Measurements from ENCODE around the gene TCF21. TPM values are rescaled to one million over a fixed set of nuclear protein-coding genes. Genes with fewer than 3 reads are reported as not detected.
"Not testable (repeated sequence)": the region's sequence is repeated elsewhere in the genome, so short reads cannot be mapped to it uniquely, and the experiment has no call there.

TCF21 gene
- polyA plus RNA-seq (ENCODE audit: insufficient read length) = 202 TPM
- long read RNA-seq, donor 1, full-length matches to known transcripts = 188 of 188 reads
- long read RNA-seq, donor 1, partial matches to known transcripts = 0 of 188 reads
- long read RNA-seq, donor 1, other reads (novel, unspliced or antisense) = 0 of 188 reads
- long read RNA-seq, donor 2, full-length matches to known transcripts = 126 of 126 reads
- long read RNA-seq, donor 2, partial matches to known transcripts = 0 of 126 reads
- long read RNA-seq, donor 2, other reads (novel, unspliced or antisense) = 0 of 126 reads
- long read RNA-seq, donor 3, full-length matches to known transcripts = 95 of 95 reads
- long read RNA-seq, donor 3, partial matches to known transcripts = 0 of 95 reads
- long read RNA-seq, donor 3, other reads (novel, unspliced or antisense) = 0 of 95 reads
- long read RNA-seq, donor 4, full-length matches to known transcripts = 12 of 12 reads
- long read RNA-seq, donor 4, partial matches to known transcripts = 0 of 12 reads
- long read RNA-seq, donor 4, other reads (novel, unspliced or antisense) = 0 of 12 reads
- long read RNA-seq, donor 5, full-length matches to known transcripts = 144 of 144 reads
- long read RNA-seq, donor 5, partial matches to known transcripts = 0 of 144 reads
- long read RNA-seq, donor 5, other reads (novel, unspliced or antisense) = 0 of 144 reads
- long read RNA-seq, donor 6, full-length matches to known transcripts = 143 of 143 reads
- long read RNA-seq, donor 6, partial matches to known transcripts = 0 of 143 reads
- long read RNA-seq, donor 6, other reads (novel, unspliced or antisense) = 0 of 143 reads
- long read RNA-seq, donor 7, full-length matches to known transcripts = 220 of 220 reads
- long read RNA-seq, donor 7, partial matches to known transcripts = 0 of 220 reads
- long read RNA-seq, donor 7, other reads (novel, unspliced or antisense) = 0 of 220 reads
- long read RNA-seq, donor 8, full-length matches to known transcripts = 44 of 60 reads
- long read RNA-seq, donor 8, partial matches to known transcripts = 16 of 60 reads
- long read RNA-seq, donor 8, other reads (novel, unspliced or antisense) = 0 of 60 reads

DNA sequence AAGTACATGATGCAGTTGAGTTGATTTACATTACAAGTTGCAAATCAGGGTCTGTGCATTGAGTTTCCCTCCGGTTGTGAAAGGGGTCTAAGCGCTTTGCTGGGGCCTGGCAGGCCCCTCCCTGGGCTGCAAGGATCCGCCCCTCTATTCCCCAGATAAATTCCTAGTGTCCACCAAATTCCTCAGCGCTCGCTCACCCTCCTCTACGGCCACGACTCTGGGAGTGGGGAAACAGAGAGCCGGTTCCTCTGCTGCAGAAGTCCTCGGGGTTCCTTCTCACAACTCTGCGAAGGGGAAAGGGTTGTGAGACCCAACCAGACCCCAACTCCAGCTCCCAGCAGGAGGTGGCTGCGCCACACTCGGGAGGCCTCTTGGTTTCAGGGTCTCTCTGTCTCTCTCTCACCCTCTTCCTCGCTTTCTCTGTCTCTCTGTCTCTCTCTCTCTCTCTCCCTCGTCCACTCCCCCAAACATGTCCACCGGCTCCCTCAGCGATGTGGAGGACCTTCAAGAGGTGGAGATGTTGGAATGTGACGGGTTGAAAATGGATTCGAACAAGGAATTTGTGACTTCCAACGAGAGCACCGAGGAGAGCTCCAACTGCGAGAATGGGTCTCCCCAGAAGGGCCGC, at the start of gene TCF21:
Gene TCF21, plus strand, starts transcription at position 185 of the 628 bp plus-strand sequence. Its CDS starts 285 bp downstream, at position 470.
- DNase-seq = peak; percentile 86

DNA sequence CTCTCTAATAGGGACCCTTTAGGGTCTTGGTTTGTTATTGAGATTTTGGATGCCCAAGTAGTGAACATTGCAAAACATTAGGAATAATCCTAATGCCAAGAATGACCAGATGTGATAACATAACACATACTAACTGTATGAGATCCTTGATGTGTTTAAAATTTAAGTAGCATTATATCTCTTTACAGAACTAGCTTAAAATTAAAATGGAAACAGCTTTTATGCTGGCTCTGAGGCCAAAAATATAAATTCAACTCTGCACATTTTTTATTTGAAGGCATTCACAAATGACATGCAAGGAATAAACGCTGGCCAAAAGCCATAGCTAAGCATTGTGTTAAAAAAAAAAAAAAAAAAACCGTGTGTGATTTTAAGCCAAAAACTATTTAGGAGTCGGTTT, 47.7 kb upstream of the TCF21 start:
- no peak for DNase-seq

DNA sequence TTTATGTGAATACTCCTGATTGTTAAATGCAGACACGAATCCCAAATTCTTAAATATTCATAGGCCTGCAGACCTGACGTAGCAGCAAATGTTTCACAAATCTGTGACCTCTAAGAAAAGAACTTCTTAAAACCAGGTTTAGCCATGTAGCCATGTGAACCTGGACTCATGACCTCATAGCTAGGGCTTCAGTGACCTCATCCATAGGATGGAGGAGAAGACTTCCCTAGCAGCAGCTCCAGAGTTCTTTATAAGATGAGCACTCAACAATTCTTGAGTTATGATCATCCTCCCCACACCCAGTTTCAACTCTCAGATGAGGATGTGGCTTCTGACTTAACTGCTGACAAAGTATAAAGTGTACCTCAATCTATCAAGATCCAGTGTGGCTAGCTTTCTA, 45.8 kb upstream of the TCF21 start:
- DNase-seq = no peak

DNA sequence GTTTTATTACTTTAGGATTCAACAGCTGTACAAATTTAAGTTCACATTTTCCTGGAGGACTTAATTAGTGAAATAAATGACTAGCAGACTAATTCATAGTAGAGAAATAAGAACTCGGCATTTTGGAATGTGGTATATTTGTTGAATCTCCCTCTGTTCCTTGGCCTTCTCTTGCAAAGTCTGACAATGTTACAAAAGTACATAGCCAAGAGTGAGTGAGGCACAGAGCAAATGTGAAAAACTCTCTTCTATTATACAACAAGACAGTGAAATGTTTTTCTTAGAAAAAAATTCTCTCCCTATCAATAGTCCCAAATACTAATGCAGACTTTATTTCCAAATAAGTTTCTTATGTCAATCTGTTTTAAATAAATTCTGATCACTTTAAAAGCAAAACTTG, 44.2 kb upstream of the TCF21 start:
- DNase-seq = no peak

DNA sequence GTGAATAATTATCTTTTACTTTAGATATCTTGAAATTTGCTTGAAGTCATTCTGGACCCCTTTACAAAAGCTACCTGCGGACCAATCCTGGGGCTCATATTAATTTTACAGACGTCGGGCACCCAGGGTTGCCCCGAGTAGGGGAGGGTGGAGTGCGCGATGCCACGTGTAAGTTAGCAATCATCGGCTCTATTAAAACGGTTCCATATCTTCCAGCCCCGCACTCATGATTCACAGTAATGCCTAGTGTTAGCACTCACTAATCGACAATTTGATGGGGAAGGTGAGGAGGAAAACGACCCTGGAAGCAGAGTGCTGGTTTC, 34.9 kb upstream of the TCF21 start:
- no peak for DNase-seq

DNA sequence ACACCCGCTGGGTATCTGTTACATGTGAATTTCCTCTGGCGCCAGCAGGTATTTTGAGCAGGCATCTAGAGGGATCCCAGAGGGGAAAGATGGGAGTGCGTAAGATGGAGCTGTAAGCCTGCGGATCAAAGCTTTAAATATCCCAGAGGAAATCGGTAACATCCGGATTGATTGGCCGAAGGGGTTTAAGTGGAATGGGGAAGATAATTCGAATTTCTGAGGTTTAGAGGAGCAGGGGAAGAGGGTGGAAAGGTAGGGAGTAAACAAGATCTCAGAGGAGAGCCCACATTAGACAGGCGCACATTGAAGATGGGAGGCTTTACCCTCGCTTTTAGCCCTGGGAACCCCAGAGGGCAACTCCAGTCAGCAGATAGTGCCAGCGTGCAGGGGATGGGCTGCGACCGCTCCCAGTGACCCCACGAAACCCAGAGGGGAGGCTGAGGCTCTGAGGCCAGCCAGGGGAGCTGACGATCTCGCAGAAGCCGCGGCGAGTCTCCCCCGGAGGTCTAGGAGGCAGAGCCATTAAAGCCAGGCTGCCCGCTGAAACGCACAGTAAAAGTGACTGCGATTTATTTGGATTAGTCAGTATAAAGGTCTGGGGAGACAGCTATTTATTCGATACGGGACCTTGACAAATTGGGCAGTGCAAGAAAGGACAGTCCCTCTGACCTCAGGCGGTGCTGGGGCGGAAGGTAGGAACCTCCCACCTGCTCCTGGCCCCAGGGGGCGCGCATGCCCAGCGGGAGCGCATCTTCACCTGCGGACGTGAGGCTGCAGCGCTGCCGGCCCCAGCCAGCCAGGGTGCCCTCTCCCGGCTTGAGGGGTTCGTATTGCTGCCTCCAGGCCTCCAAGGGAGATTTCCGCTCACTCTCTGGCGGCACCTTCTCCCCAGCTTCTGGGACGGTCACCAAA, 34.3 kb upstream of the TCF21 start:
- no peak for DNase-seq

DNA sequence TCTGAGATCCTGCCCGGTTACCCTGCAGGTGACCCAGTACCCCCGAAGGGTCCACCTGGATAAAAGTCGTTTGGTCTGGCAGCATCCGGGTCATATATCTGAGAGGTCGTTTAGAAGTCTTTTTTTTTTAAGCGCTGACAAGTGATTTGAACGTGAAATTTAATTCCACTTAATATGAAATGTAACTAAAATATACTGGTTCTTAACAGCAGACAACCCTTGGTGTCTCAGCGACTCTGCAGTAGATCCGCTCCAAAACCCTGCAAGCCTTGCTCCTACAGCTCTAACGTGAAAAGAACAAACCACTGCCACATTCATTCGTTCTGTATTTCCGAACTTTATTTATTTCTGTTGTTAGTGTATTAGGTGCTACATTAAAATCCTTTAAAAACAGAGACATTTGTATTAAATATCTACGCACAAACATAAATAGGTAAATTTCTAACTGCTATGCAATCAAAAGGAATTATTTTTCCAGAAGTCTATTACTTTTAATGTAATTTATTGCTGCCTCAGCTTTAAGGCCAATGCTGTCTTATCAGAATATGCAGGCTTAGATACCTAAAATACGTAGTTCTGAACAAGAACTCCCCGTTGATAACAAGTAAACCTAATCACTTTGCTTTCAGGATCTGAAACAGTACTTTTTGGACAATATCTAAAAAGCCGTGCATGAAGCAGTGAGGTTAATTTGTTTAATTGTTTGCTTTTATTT, 33.5 kb upstream of the TCF21 start:
- no peak for DNase-seq

DNA sequence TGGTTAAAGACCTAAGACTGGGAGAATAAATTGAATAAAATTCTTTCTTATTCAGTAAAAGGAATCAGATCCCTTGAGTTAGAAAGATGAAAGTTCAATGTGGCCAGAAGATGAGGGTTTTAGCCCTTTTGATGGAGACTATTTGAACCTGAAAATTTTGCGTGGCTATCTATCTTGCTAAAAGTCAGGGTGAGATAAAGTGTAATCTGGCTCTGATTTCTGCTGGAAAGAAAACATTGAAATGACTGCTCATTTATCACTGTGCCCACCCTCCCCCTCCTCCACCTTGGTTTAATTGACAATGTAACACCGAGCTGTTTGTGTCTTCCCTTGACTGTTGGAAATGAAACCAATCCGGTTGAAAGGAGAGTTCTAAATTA, 32.9 kb upstream of the TCF21 start:
- no peak for DNase-seq

DNA sequence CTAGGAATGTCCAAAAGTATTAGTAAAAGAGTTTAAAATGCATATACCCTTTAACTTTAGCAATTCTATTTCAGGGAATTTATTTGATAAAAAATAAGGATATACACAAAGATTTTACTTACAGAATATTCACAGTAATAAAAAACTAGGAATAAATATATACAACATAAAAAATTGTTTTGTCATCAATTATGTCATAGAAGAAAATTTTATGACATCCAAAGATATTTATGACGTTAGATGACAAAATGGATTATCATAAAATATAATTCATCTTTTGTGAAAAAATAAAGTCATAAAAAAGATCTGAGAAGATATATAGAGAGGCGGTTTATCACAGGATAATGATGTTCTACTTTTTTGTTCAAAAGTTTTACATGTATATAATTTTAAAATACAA, 32.0 kb upstream of the TCF21 start:
- DNase-seq = no peak

DNA sequence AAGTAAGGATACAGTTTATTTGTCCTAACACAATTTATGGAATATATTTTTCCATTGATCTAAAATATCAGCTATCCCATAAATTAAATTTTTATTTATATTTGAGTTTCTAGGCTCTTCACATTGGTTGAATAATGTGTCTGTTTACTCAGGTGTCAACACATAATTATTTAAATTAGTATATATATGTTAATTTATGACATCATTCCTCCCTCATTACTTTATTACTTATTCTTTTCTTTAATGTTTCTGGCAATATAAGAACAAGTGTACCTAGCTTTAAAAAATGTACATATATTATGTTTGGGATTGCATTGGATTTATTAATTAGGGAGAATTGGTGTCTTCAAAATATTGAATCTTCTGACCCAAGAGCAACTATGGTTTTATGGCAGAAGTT, 31.2 kb upstream of the TCF21 start:
- no peak for DNase-seq

DNA sequence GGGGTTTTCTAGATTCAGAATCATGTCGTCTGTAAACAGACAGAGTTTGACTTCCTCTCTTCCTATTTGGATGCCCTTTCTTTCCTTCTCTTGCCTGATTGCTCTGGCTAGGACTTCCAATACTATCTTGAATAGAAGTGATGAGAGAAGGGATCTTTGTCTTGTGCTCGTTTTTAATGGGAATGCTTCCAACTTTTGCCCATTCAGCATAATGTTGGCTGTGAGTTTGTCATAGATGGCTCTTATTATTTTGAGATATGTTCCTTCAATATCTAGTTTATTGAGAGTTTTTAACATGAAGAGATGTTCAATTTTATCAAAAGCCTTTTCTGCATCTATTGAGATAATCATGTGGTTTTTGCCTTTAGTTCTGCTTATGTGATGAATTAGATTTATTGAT, 27.6 kb upstream of the TCF21 start:
- not testable (repeated sequence) for DNase-seq

DNA sequence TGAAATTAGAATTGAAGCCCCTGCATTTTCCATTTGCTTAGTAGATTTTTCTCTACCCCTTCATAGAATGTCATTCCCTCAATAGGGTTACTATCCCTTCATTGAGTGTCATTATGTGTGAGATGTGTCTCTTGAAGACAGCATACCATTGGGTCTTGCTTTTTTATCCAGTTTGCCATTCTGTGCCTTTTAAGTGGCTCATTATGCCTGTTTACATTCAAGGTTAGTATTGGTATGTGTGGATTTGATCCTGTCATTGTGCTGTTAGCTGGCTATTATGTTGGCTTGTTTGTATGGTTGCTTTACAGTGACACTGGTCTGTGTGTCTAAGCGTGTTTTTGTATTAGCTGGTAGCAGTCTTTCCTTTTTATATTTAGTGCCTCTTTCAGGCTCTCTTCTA, 25.7 kb upstream of the TCF21 start:
- DNase-seq = no peak

DNA sequence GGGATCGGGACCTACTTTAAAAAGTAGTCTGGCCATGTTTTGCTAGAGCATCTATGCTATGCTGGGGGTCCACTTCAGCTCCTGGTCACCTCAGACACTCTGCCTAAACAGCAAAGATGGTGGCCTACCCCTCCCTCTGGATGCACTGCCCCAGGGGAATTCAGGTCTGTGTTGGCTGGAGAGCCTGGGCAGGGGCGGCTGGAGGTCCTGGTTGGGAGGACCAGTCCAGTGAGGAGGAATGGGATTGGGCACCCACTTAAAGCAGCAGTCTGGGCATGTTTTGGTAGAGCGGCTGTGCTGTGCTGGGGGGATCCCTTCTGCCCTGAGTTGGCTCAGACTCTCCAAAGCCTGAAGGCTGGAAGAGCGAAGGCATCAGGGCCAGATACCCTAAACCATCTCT, 23.2 kb upstream of the TCF21 start:
- no peak for DNase-seq

DNA sequence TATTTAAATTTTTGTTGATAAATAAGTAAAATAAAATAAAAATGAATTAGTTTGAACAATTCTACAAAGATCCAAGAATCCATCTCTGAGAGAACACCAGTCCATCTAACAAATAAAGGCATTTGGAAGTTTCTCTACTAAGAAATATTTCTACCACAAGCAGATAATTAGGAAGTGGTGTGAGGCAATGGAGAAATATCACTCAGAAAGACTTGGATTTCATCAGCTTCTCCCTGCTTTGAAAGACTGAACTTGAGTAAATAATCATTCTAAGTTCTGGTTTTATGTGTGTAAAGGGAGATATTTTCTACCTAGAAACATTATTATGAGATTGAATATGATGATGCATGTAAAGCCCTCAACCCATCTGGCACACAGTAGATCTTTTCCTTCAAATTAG, 17.8 kb upstream of the TCF21 start:
- DNase-seq = no peak

DNA sequence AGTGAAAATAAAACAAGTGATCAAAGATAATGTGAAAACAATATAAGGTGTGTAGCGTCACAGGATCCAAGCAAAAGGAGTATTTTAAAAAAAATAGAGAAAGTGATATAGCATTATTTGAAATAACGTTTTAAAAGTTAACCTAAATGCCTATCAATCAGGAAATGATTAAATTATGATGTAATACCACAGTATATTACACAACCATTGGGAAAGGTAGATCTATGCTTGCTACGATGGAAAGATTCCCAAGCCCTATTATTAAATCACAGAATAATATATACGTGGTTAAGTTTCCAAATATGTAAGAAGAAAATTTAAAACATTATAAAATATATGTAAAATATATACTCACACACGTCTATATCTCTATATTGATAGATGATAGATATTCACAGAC, 15.4 kb upstream of the TCF21 start:
- no peak for DNase-seq

DNA sequence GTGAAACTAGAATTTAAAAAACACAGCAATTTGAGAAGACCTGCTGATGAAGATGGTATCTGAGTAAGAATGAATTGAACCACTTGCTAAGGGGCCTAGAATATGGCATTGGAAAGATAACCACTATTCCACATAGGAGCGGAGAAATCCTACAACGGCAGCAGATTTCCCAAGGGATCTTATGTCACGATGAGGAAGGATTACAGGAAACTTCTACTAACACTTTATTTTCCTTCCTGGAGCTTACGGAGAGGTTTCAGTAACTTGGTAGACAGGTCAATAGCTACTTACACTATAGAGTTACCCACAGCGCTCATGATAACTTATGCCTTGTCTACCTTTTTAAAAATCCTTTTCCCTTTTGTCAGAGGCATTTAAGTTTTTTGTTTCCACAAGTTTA, 11.8 kb upstream of the TCF21 start:
- DNase-seq = no peak

DNA sequence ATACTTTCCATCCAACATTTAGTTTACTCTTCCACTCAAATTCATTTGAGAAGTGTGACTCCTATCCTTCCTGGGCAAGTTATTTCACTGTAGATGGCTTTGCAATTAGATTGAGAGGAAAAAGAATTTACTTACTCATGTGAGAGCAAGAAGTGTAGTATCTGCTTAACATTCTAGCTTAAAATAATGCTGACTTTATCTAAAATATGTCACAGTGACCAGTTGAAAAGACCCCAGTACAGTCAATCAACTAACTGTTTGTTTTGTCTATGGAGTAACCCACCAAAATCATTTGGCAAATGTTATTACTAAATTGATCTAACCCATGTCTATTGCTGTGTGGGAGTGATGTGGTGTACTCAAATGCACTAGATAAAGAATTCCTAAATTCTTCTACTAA, 8.9 kb upstream of the TCF21 start:
- no peak for DNase-seq

DNA sequence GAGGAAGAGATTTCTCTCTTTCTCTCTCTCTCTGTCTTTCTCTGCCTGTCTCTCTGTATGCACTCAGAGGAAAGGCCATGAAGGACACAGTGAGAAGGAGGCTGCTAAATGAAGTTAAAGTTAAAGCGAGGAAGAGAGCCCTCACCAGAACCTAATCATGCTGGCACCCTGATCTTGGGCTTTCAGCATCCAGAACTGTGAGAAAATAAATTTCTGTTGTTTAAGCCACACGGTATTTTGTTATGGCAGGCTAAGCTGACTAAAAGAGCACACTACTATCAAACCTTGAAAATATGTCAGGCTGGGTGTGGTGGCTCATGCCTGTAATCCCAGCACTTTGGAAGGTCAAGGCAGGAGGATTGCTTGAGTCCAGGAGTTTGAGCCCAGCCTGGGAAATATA, 8.0 kb upstream of the TCF21 start:
- no peak for DNase-seq

DNA sequence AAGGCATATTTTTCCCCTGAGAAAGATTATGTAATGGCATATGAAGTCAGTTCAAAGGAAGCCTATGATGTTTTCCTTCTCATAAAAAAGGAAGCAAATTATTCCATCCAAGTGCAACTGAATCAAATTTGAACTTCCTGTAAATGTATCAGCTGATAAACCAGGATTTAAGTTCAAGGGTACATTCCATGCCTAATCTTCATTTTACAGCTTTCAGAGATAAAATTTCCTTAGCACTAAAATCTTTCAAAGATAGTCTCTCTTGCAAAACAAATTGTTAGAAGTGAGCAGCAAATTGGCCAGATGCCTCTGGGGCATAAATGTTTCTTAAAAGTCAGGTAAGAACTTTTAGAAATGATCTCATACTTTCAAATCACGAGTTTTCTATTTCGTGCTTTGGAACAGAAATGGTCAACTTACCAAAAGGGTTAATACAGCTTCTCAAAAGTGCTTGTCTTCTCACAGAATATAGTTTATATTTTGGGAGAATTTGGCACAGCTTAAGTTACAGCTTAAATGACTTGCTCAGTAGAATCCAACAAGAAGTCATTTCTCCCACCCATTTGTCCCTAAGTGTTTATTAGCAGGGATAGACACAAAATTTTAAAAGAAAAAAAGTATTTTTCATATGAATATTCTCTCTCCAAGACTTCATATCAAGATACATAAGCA, 2.7 kb upstream of the TCF21 start:
- no peak for DNase-seq

DNA sequence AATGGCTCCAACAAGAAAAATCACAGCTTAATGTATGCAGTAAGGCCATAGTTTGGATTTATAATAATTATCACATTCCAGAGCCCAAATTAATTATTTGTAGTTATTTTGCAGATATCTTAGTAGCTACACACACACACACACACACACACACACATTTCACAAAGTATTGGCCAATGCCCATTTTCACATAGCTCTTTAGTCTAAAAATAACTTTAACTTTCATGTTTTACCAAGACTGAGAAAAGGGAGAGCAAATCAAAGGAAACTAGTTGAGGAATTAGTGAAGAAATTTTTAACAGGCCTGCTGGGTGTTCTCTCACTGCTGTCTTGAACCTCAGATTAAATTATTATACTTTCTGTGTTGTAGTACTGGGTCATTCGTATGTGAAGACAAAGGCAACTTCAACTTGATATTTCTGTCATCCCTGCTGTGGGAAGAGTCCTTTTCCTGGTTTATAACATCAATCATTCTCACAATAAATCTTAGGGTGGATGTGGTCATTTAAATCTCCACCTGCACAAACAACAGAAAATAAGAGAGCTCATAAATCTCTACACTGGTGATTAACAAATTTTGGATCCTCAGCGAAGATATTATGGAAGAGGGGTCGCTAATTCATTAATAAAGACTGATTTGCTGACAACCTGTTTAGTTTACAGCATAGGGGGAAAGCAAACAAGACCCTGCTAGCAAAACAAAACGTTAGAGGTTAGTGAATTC, 1.6 kb upstream of the TCF21 start:
- DNase-seq = peak; percentile 41
